H9 (cell line): Measurements from ENCODE around the gene DEPP1. TPM values are rescaled to one million over a fixed set of nuclear protein-coding genes. Genes with fewer than 3 reads are reported as not detected.

ENCODE experiments used
- DNase-seq: peaks from one replicate; pipeline ENCODE4 v3.0.0-alpha.2; 2017
- H2AFZ ChIP-seq: one replicate; pipeline ENCODE4 v1.6.1; 2013; ENCODE audit warnings: mild to moderate bottlenecking, low read length, control low read depth, moderate library complexity
- H2AK5ac ChIP-seq: 2 replicates; pipeline ENCODE4 v1.6.1; 2013; ENCODE audit warnings: low read length, control low read depth, mixed read lengths; ENCODE audit not compliant: insufficient read length
- H2BK120ac ChIP-seq: one replicate; pipeline ENCODE4 v1.6.1; 2013; ENCODE audit warnings: low read depth, mild to moderate bottlenecking, low read length, control low read depth, inconsistent platforms; ENCODE audit not compliant: poor library complexity, severe bottlenecking
- H2BK12ac ChIP-seq: 2 replicates; pipeline ENCODE4 v1.6.1; 2013; ENCODE audit warnings: low read length, control low read depth, mixed read lengths, low read depth; ENCODE audit not compliant: insufficient read length
- H2BK15ac ChIP-seq: 2 replicates; pipeline ENCODE4 v1.6.1; 2013; ENCODE audit warnings: low read depth, low read length, control low read depth
- H2BK20ac ChIP-seq: one replicate; pipeline ENCODE4 v1.6.1; 2013; ENCODE audit warnings: low read depth, mild to moderate bottlenecking, low read length, control low read depth, inconsistent platforms; ENCODE audit not compliant: poor library complexity, severe bottlenecking
- H2BK5ac ChIP-seq: 2 replicates; pipeline ENCODE4 v1.6.1; 2013; ENCODE audit warnings: low read length, control low read depth, mixed read lengths; ENCODE audit not compliant: insufficient read length
- H3K14ac ChIP-seq: 2 replicates; pipeline ENCODE4 v1.6.1; 2013; ENCODE audit warnings: low read length, control low read depth; ENCODE audit not compliant: insufficient read depth
- H3K18ac ChIP-seq: 2 replicates; pipeline ENCODE4 v1.6.1; 2013; ENCODE audit warnings: low read depth, mild to moderate bottlenecking, mixed read lengths, low read length, control low read depth; ENCODE audit not compliant: insufficient read length
- H3K23ac ChIP-seq: 2 replicates; pipeline ENCODE4 v1.6.1; 2013; ENCODE audit warnings: low read length, control low read depth, mixed read lengths, low read depth; ENCODE audit not compliant: insufficient read length
- H3K23me2 ChIP-seq: 2 replicates; pipeline ENCODE4 v1.6.1; 2013; ENCODE audit warnings: low read depth, mild to moderate bottlenecking, mixed read lengths, low read length, control low read depth; ENCODE audit not compliant: insufficient read length, poor library complexity, severe bottlenecking
- H3K27ac ChIP-seq: 2 replicates; pipeline ENCODE4 v1.5.1; 2013; ENCODE audit warnings: low read length, control low read depth, mixed read lengths, low read depth; ENCODE audit not compliant: insufficient read length
- H3K27me3 ChIP-seq: 2 replicates; pipeline ENCODE4 v1.6.1; 2013; ENCODE audit warnings: low read length, control low read depth, inconsistent platforms; ENCODE audit not compliant: insufficient read depth
- H3K4ac ChIP-seq: 2 replicates; pipeline ENCODE4 v1.6.1; 2013; ENCODE audit warnings: low read depth, mild to moderate bottlenecking, control low read depth, inconsistent platforms, low read length, moderate library complexity
- H3K4me1 ChIP-seq: 2 replicates; pipeline ENCODE4 v1.6.1; 2013; ENCODE audit warnings: low read length, control low read depth, inconsistent platforms; ENCODE audit not compliant: insufficient read depth
- H3K4me2 ChIP-seq: 2 replicates; pipeline ENCODE4 v1.6.1; 2013; ENCODE audit warnings: low read length, control low read depth, mixed read lengths; ENCODE audit not compliant: insufficient read length, insufficient read depth
- H3K56ac ChIP-seq: 2 replicates; pipeline ENCODE4 v1.6.1; 2013; ENCODE audit warnings: low read depth, mild to moderate bottlenecking, mixed read lengths, low read length, control low read depth; ENCODE audit not compliant: insufficient read length
- H3K79me1 ChIP-seq: 2 replicates; pipeline ENCODE4 v1.6.1; 2013; ENCODE audit warnings: low read depth, mild to moderate bottlenecking, moderate library complexity, low read length, control low read depth, inconsistent platforms; ENCODE audit not compliant: insufficient read depth, poor library complexity, severe bottlenecking
- H3K79me2 ChIP-seq: 2 replicates; pipeline ENCODE4 v1.6.1; 2013; ENCODE audit warnings: low read length, control low read depth, inconsistent platforms; ENCODE audit not compliant: insufficient read depth
- H3K9ac ChIP-seq: 2 replicates; pipeline ENCODE4 v1.6.1; 2013; ENCODE audit warnings: low read length, control low read depth, mixed read lengths; ENCODE audit not compliant: insufficient read length; ENCODE audit errors: extremely low read depth
- H3K9me3 ChIP-seq: one replicate; pipeline ENCODE4 v1.6.1; 2013; ENCODE audit warnings: low read depth, low read length, inconsistent platforms; ENCODE audit not compliant: control insufficient read depth
- H3T11ph ChIP-seq: one replicate; pipeline ENCODE4 v1.6.1; 2013; ENCODE audit warnings: mild to moderate bottlenecking, low read length, control low read depth, inconsistent platforms
- H4K20me1 ChIP-seq: one replicate; pipeline ENCODE4 v1.6.1; 2013; ENCODE audit not compliant: control insufficient read depth, insufficient read length, insufficient read depth
- H4K5ac ChIP-seq: 2 replicates; pipeline ENCODE4 v1.6.1; 2013; ENCODE audit warnings: low read depth, mild to moderate bottlenecking, mixed read lengths, low read length, control low read depth; ENCODE audit not compliant: insufficient read length
- H4K8ac ChIP-seq: replicated peaks from 2 replicates; pipeline ENCODE4 v1.6.1; 2013; ENCODE audit warnings: low read length, control low read depth, mixed read lengths, low read depth; ENCODE audit not compliant: insufficient read length
- H4K91ac ChIP-seq: 2 replicates; pipeline ENCODE4 v1.6.1; 2013; ENCODE audit warnings: low read depth, mild to moderate bottlenecking, moderate library complexity, mixed read lengths, low read length, control low read depth; ENCODE audit not compliant: insufficient read length
- H3K27ac Mint-ChIP-seq, 3 experiments: 2 replicates in 2 of 3; 3 replicates in 1 of 3; pipeline ENCODE4 v1.8.0; 2020 to 2021; ENCODE audit warnings: mixed read lengths in 3 of 3, mild to moderate bottlenecking in 1 of 3, moderate library complexity in 1 of 3
- H3K27me3 Mint-ChIP-seq: 2 replicates; pipeline ENCODE4 v1.8.0; 2021; ENCODE audit warnings: low read depth, mild to moderate bottlenecking, moderate library complexity, mixed read lengths
- H3K36me3 Mint-ChIP-seq, 3 experiments: 2 replicates in 2 of 3; 3 replicates in 1 of 3; pipeline ENCODE4 v1.8.0; 2020 to 2021; ENCODE audit warnings: low read depth in 3 of 3, mixed read lengths in 3 of 3; ENCODE audit not compliant: insufficient read depth in 1 of 3
- H3K4me1 Mint-ChIP-seq, 2 experiments: 2 replicates each; pipeline ENCODE4 v1.8.0; 2020; ENCODE audit warnings: mixed read lengths in 2 of 2
- H3K4me3 Mint-ChIP-seq, 2 experiments: 2 replicates in 1 of 2; 3 replicates in 1 of 2; pipeline ENCODE4 v1.8.0; 2020 to 2021; ENCODE audit warnings: mild to moderate bottlenecking in 2 of 2, mixed read lengths in 2 of 2, moderate library complexity in 1 of 2
- H3K9me3 Mint-ChIP-seq, 2 experiments: 2 replicates in 1 of 2; 3 replicates in 1 of 2; pipeline ENCODE4 v1.8.0; 2020; ENCODE audit warnings: mild to moderate bottlenecking in 2 of 2, mixed read lengths in 2 of 2, moderate library complexity in 1 of 2
- WGBS: extraction: QIAGEN DNeasy Blood & Tissue Kit; methylation state at CpG from one replicate; pipeline ENCODE4 v1.1.7; 2013; ENCODE audit warnings: missing lambda C conversion rate, low lambda C conversion rate, mixed read lengths; ENCODE audit not compliant: insufficient read length; ENCODE audit errors: extremely low coverage; 5-methylcytosine and 5-hydroxymethylcytosine counted together
- total RNA-seq: library from RNA; stranded (reverse); gene quantifications from 2 replicates; pipeline ENCODE4 v1.2.1, GENCODE V29; 2021
- TF ChIP-seq, protein P1 (sequence below): fragments of 200-600 bp; sonication (generic); conservative IDR thresholded peaks from 3 replicates; pipeline ENCODE4 v1.8.0; 2021; ENCODE audit warnings: antibody characterized with exemption, mild to moderate bottlenecking

The DEPP1 gene
- total RNA-seq, 1 experiment from 2014 or later, result 2.4 TPM

DNA sequence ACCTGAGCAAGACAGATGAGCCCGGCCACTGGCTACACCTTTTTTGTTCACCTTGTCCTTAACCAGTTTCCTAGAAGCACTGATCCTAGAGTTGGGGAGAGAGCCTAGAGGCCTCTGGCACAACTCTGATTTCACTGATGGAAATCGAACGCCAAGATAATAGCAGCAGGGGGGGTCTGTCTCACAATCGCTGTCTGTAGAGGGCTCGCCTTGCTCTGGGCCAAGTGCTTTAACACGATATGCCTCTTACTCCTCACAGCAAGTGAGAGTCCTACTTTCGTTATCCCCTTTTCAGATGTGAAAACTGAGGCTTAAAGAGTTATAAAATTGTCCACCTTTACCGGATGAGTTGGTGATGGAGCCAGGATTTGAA lies 18.5 kb downstream of the DEPP1 start:
- H3K27me3 ChIP-seq, result no peaks in the 10 kb centered on the region
- H3K27me3 Mint-ChIP-seq, result peaks cover 13% of the 10 kb centered on the region
- no peak for DNase-seq
- no peak overlapping the region for H2BK5ac ChIP-seq
- no CpG with 5 or more reads among the region's 8 CpGs for WGBS
- no peak overlapping the region for H3K9ac ChIP-seq
- peaks cover 63 to 64% of the 10 kb centered on the region in 2 experiments for H3K4me1 Mint-ChIP-seq
- no peak overlapping the region for H4K5ac ChIP-seq
- H3K27ac ChIP-seq, result no peak overlapping the region
- peaks cover 21% of the 10 kb centered on the region; the same call in 1 of the 2 replicates for H3K4me1 ChIP-seq
- H2AK5ac ChIP-seq, result no peak overlapping the region
- no peak overlapping the region for H3K14ac ChIP-seq
- no peak overlapping the region for H2BK20ac ChIP-seq
- no peaks in the 10 kb centered on the region for H3K9me3 Mint-ChIP-seq
- peaks cover 11% of the 10 kb centered on the region for H3K23me2 ChIP-seq
- H3K18ac ChIP-seq, result no peak overlapping the region
- no peaks in the 10 kb centered on the region for H3K79me2 ChIP-seq
- H3K56ac ChIP-seq, result no peak overlapping the region
- H3K4me2 ChIP-seq, result peak overlapping the region; percentile 70
- no peak overlapping the region for H2BK12ac ChIP-seq
- H3K27ac Mint-ChIP-seq, result no peak overlapping the region
- no peak overlapping the region for H2BK15ac ChIP-seq
- H3K4ac ChIP-seq, result no peak overlapping the region
- H3K36me3 Mint-ChIP-seq, result peaks cover 5 to 11% (median 7%) of the 10 kb centered on the region in 3 experiments; a peak in 6 of 7 replicates
- no peak overlapping the region for H4K91ac ChIP-seq
- no peak overlapping the region for H3K23ac ChIP-seq
- no peak overlapping the region for H2BK120ac ChIP-seq
- H4K20me1 ChIP-seq, result no peaks in the 10 kb centered on the region
- no peak overlapping the region for H4K8ac ChIP-seq
- no peaks in the 10 kb centered on the region for H3K79me1 ChIP-seq
- no peak overlapping the region for H3T11ph ChIP-seq
- peak overlapping the region; percentile 78 to 79 for H3K4me3 Mint-ChIP-seq
- H3K9me3 ChIP-seq, result no peaks in the 10 kb centered on the region
- TF ChIP-seq, protein P1, sequence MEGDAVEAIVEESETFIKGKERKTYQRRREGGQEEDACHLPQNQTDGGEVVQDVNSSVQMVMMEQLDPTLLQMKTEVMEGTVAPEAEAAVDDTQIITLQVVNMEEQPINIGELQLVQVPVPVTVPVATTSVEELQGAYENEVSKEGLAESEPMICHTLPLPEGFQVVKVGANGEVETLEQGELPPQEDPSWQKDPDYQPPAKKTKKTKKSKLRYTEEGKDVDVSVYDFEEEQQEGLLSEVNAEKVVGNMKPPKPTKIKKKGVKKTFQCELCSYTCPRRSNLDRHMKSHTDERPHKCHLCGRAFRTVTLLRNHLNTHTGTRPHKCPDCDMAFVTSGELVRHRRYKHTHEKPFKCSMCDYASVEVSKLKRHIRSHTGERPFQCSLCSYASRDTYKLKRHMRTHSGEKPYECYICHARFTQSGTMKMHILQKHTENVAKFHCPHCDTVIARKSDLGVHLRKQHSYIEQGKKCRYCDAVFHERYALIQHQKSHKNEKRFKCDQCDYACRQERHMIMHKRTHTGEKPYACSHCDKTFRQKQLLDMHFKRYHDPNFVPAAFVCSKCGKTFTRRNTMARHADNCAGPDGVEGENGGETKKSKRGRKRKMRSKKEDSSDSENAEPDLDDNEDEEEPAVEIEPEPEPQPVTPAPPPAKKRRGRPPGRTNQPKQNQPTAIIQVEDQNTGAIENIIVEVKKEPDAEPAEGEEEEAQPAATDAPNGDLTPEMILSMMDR, result no peak; the same call in 2 of the 3 replicates
- H2AFZ ChIP-seq, result no peak overlapping the region
